CD4-positive, alpha-beta T cell treated with Interferon gamma for 1 hour (primary cell): ENCODE results near the gene APP.
A peak's percentile ranks its signal among the peaks of the same experiment; 100 is the strongest.
"Not testable (repeated sequence)": the region's sequence is repeated elsewhere in the genome, so short reads cannot be mapped to it uniquely, and the experiment has no call there.

Experiments
- DNase-seq: peaks from one replicate; pipeline ENCODE4 v3.0.0-alpha.2; 2020

APP gene

GRCh38 chr21:26019236-26019635, 151.3 kb downstream of the APP start:
- no peak for DNase-seq

- DNase-seq = no peak
Measured at GRCh38 chr21:26013970-26014369, 156.6 kb downstream of the APP start.

GRCh38 chr21:26012482-26012881, 158.1 kb downstream of the APP start:
- DNase-seq = not testable (repeated sequence)

GRCh38 chr21:26011292-26011940, 159.2 kb downstream of the APP start:
- DNase-seq = no peak

- DNase-seq = no peak
Measured at GRCh38 chr21:26007951-26008498, 162.5 kb downstream of the APP start.

GRCh38 chr21:26005464-26005863, 165.1 kb downstream of the APP start:
- no peak for DNase-seq

GRCh38 chr21:26003404-26003803, 167.2 kb downstream of the APP start:
- no peak for DNase-seq

GRCh38 chr21:26001356-26001755, 169.2 kb downstream of the APP start:
- no peak for DNase-seq

- DNase-seq = peak; percentile 18
Measured at GRCh38 chr21:25999921-26000582, 170.5 kb downstream of the APP start.

- DNase-seq = no peak
Measured at GRCh38 chr21:25997788-25998611, 172.6 kb downstream of the APP start.

- no peak for DNase-seq
Measured at GRCh38 chr21:25995278-25995677, 175.3 kb downstream of the APP start.

GRCh38 chr21:25994758-25995163, 175.8 kb downstream of the APP start:
- DNase-seq = no peak

GRCh38 chr21:25988738-25989137, 181.8 kb downstream of the APP start:
- DNase-seq = no peak

GRCh38 chr21:25987531-25987930, 183.0 kb downstream of the APP start:
- no peak for DNase-seq

GRCh38 chr21:25986928-25987327, 183.6 kb downstream of the APP start:
- no peak for DNase-seq

- no peak for DNase-seq
Measured at GRCh38 chr21:25985990-25986389, 184.6 kb downstream of the APP start.

GRCh38 chr21:25984538-25984937, 186.0 kb downstream of the APP start:
- no peak for DNase-seq

- DNase-seq = no peak
Measured at GRCh38 chr21:25983745-25984144, 186.8 kb downstream of the APP start.

GRCh38 chr21:25980710-25981109, 189.9 kb downstream of the APP start:
- DNase-seq = no peak

- DNase-seq = no peak
Measured at GRCh38 chr21:25979845-25980616, 190.5 kb downstream of the APP start.

GRCh38 chr21:25977068-25977611, 193.4 kb downstream of the APP start:
- no peak for DNase-seq

- no peak for DNase-seq
Measured at GRCh38 chr21:25974964-25975363, 195.6 kb downstream of the APP start.
